22Rv1 (cell line): ENCODE results near the gene ABCB8.

Experiments
- ZFX ChIP-seq: fragments of 450-650 bp; IDR thresholded peaks from 2 replicates; pipeline ENCODE4 v1.6.1; 2017; ENCODE audit warnings: antibody characterized with exemption, borderline replicate concordance
- TF ChIP-seq, protein P1 (sequence below): fragments of 450-650 bp; IDR thresholded peaks from 2 replicates; pipeline ENCODE4 v1.5.1; 2017; ENCODE audit warnings: mild to moderate bottlenecking

DNA sequence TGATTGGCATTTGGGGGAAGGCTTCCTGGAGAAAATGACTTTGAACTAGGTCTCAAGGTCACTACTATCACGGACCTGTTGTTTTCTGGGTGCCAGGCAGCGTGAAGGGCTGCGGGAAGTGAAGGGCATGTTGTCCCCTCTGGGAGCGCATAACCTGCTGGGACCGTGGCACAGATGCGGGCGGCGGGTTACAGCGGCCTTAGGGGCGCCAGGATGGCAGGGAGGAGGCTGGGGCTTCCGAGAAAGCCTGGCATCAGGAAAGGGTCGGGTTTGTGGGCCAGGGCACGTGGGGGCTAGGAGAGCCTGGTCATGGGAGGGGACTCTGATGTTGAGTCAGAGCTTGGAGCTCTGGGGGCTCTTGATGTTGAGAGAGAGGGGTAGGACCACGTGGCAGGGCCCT lies 37.3 kb downstream of the ABCB8 start:
- TF ChIP-seq, protein P1, sequence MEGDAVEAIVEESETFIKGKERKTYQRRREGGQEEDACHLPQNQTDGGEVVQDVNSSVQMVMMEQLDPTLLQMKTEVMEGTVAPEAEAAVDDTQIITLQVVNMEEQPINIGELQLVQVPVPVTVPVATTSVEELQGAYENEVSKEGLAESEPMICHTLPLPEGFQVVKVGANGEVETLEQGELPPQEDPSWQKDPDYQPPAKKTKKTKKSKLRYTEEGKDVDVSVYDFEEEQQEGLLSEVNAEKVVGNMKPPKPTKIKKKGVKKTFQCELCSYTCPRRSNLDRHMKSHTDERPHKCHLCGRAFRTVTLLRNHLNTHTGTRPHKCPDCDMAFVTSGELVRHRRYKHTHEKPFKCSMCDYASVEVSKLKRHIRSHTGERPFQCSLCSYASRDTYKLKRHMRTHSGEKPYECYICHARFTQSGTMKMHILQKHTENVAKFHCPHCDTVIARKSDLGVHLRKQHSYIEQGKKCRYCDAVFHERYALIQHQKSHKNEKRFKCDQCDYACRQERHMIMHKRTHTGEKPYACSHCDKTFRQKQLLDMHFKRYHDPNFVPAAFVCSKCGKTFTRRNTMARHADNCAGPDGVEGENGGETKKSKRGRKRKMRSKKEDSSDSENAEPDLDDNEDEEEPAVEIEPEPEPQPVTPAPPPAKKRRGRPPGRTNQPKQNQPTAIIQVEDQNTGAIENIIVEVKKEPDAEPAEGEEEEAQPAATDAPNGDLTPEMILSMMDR, result no peak
- no peak for TF ChIP-seq ZFX
